HepG2 (cell line): ENCODE results near the gene SLC1A4. TPM values are rescaled to one million over a fixed set of nuclear protein-coding genes. Genes with fewer than 3 reads are reported as not detected.

Experiments used
- DNMT3B ChIP-seq: conservative IDR thresholded peaks from 2 replicates; pipeline ENCODE4 v1.6.1; 2016; ENCODE audit warnings: missing biosample characterization, control low read depth
- HOXD1 ChIP-seq: sonication (generic); formaldehyde crosslinking; IDR thresholded peaks from 2 replicates; pipeline ENCODE4 v1.5.0; 2020; ENCODE audit warnings: missing genetic modification reagents
- KLF6 ChIP-seq: IDR thresholded peaks from 2 replicates; pipeline ENCODE4 v1.8.0; 2016; ENCODE audit warnings: missing biosample characterization, missing genetic modification reagents
- KLF9 ChIP-seq: IDR thresholded peaks from 2 replicates; pipeline ENCODE4 v1.6.1; 2016; ENCODE audit warnings: low read depth
- MAFK ChIP-seq, 2 experiments: IDR thresholded peaks in 1 of 2; conservative IDR thresholded peaks in 1 of 2; 2 replicates each; pipeline ENCODE4 v1.6.1; 2011; ENCODE audit warnings: improper control_type of control experiment in 2 of 2, low read length in 2 of 2
- NR1H2 ChIP-seq: sonication (generic); formaldehyde crosslinking; IDR thresholded peaks from 2 replicates; pipeline ENCODE4 v1.8.1; 2022; ENCODE audit warnings: low read depth, missing genetic modification reagents, borderline replicate concordance
- SRSF1 ChIP-seq: fragments of 200-400 bp; formaldehyde crosslinking; optimal IDR thresholded peaks from 2 replicates; pipeline ENCODE3; 2017; ENCODE audit warnings: mild to moderate bottlenecking, low read depth, low read length, moderate library complexity
- TARDBP ChIP-seq: sonication (generic); formaldehyde crosslinking; IDR thresholded peaks from 2 replicates; pipeline ENCODE4 v1.8.0; 2022; ENCODE audit warnings: mild to moderate bottlenecking, missing genetic modification reagents
- TP53 ChIP-seq: sonication (generic); formaldehyde crosslinking; conservative IDR thresholded peaks from 2 replicates; pipeline ENCODE4 v1.4.0; 2020; ENCODE audit warnings: missing genetic modification reagents
- ZBTB42 ChIP-seq: sonication (generic); formaldehyde crosslinking; IDR thresholded peaks from 2 replicates; pipeline ENCODE4 v1.5.0; 2020; ENCODE audit warnings: mild to moderate bottlenecking, missing genetic modification reagents
- ZNF20 ChIP-seq: sonication (generic); formaldehyde crosslinking; IDR thresholded peaks from 2 replicates; pipeline ENCODE4 v1.4.0; 2020; ENCODE audit warnings: mild to moderate bottlenecking, moderate library complexity, missing genetic modification reagents
- ZNF225 ChIP-seq: sonication (generic); formaldehyde crosslinking; IDR thresholded peaks from 2 replicates; pipeline ENCODE4 v1.4.0; 2020; ENCODE audit warnings: mild to moderate bottlenecking, missing genetic modification reagents
- ZNF331 ChIP-seq: sonication (generic); formaldehyde crosslinking; IDR thresholded peaks from 2 replicates; pipeline ENCODE4 v1.4.0; 2020; ENCODE audit warnings: missing genetic modification reagents
- ZNF484 ChIP-seq: sonication (generic); formaldehyde crosslinking; IDR thresholded peaks from 2 replicates; pipeline ENCODE4 v1.5.1; 2020; ENCODE audit warnings: mild to moderate bottlenecking, low read depth, missing genetic modification reagents, borderline replicate concordance
- ZNF558 ChIP-seq: sonication (generic); formaldehyde crosslinking; IDR thresholded peaks from 2 replicates; pipeline ENCODE4 v1.9.0; 2022; ENCODE audit warnings: mild to moderate bottlenecking, missing genetic modification reagents, borderline replicate concordance
- ZNF674 ChIP-seq: sonication (generic); formaldehyde crosslinking; IDR thresholded peaks from 2 replicates; pipeline ENCODE4 v1.5.0; 2020; ENCODE audit warnings: low read depth, mild to moderate bottlenecking, missing genetic modification reagents
- ZSCAN30 ChIP-seq: sonication (generic); formaldehyde crosslinking; IDR thresholded peaks from 2 replicates; pipeline ENCODE4 v1.5.0; 2020; ENCODE audit warnings: mild to moderate bottlenecking, missing genetic modification reagents
- polyA plus RNA-seq, 8 experiments: library from polyadenylated mRNA; depleted of rRNA in 3 of 8; stranded (reverse) in 7 of 8; unstranded in 1 of 8; fragments of >200 nt; fragmentation: Illumina TruSeq in 4 of 8; extraction: Trizol in 4 of 8; gene quantifications; 2 replicates each; pipeline versions ENCODE4 v1.2.1 to v1.2.3, GENCODE V29; 2011 to 2016; ENCODE audit warnings: low read depth in 4 of 8, missing spikeins in 1 of 8, mixed read lengths in 1 of 8; ENCODE audit not compliant: insufficient read depth in 1 of 8
- total RNA-seq, 5 experiments: library from RNA; depleted of rRNA; stranded (reverse); fragments of >200 nt; fragmentation: Illumina TruSeq; extraction: Trizol; gene quantifications; 2 replicates each; pipeline ENCODE4 v1.2.3, GENCODE V29; 2016; ENCODE audit warnings: low read depth in 1 of 5
- TF ChIP-seq, protein P1 (sequence below): sonication (generic); formaldehyde crosslinking; IDR thresholded peaks from 2 replicates; pipeline ENCODE4 v1.9.0; 2021; ENCODE audit warnings: missing genetic modification reagents, mild to moderate bottlenecking, borderline replicate concordance
- TF ChIP-seq, protein P2 (sequence below): sonication (generic); formaldehyde crosslinking; IDR thresholded peaks from 2 replicates; pipeline ENCODE4 v1.5.0; 2020; ENCODE audit warnings: mild to moderate bottlenecking, missing genetic modification reagents
- TF ChIP-seq, protein P3 (sequence below): sonication (generic); formaldehyde crosslinking; IDR thresholded peaks from 2 replicates; pipeline ENCODE4 v1.8.0; 2022; ENCODE audit warnings: mild to moderate bottlenecking, missing genetic modification reagents; ENCODE audit not compliant: insufficient replicate concordance
- TF ChIP-seq, protein P4 (sequence below): sonication (generic); formaldehyde crosslinking; IDR thresholded peaks from 2 replicates; pipeline ENCODE4 v1.5.1; 2020; ENCODE audit warnings: missing genetic modification reagents, mild to moderate bottlenecking, borderline replicate concordance
- TF ChIP-seq, protein P5 (sequence below): sonication (generic); formaldehyde crosslinking; IDR thresholded peaks from 2 replicates; pipeline ENCODE4 v1.8.1; 2023; ENCODE audit warnings: mild to moderate bottlenecking, inconsistent platforms, moderate library complexity, missing genetic modification reagents, borderline replicate concordance

SLC1A4 gene
- total and polyA plus RNA-seq, 2 of the 13 experiments (the other 11 are each of a cell fraction or from before 2014, with no cell fraction given) = 21.0 to 39.6 TPM

DNA sequence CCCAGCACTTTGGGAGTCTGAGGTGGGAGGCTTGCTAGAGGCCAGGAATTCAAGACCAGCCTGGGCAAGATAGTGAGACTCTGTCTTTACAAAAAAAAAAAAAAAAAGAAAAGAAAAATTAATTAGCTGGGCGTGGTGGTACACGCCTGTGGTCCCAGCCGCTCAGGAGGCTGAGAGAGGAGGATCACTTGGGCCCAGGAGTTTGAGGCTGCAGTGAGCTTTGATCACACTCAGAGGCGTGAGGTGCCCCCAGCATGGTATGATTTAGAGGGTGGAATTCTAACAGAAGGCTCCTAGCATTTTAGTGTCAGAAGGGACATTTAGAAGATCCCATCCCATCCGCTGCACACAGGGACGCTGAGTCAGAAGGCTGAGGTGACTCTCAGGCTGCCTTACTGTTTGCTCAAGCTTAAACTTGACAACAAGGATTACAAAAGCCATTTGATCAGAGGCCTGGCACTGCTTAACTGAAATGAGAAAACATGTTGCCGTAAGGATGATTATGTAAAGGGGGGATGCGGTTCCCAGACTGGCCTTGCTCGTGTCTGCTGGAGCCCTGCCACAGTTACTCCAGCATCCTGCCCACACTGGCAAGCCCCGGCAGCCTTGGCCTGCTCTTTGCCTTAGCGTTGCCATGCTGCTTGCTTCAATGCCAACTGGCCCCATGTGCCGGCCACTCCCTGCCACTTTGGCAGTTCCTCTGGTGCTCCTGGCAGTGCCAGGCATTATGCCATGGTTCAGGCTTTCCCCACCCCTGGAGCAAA lies 45.6 kb upstream of the SLC1A4 start (continued):
- TF ChIP-seq, protein P1, sequence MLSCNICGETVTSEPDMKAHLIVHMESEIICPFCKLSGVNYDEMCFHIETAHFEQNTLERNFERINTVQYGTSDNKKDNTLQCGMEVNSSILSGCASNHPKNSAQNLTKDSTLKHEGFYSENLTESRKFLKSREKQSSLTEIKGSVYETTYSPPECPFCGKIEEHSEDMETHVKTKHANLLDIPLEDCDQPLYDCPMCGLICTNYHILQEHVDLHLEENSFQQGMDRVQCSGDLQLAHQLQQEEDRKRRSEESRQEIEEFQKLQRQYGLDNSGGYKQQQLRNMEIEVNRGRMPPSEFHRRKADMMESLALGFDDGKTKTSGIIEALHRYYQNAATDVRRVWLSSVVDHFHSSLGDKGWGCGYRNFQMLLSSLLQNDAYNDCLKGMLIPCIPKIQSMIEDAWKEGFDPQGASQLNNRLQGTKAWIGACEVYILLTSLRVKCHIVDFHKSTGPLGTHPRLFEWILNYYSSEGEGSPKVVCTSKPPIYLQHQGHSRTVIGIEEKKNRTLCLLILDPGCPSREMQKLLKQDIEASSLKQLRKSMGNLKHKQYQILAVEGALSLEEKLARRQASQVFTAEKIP (CRISPR knock-in tag) = no peak
- TF ChIP-seq NR1H2 = no peak
- TF ChIP-seq TP53 (CRISPR knock-in tag) = 0 out of 2 replicates have a peak, but pooled peaks have one; percentile 26
- no peak for TF ChIP-seq SRSF1
- no peak for TF ChIP-seq ZNF558 (CRISPR knock-in tag)
- TF ChIP-seq ZNF20 (CRISPR knock-in tag) = no peak
- TF ChIP-seq KLF9 (CRISPR knock-in tag) = no peak
- peak; percentile 71; the same call in 1 of the 2 replicates for TF ChIP-seq ZNF331 (CRISPR knock-in tag)
- TF ChIP-seq, protein P2, sequence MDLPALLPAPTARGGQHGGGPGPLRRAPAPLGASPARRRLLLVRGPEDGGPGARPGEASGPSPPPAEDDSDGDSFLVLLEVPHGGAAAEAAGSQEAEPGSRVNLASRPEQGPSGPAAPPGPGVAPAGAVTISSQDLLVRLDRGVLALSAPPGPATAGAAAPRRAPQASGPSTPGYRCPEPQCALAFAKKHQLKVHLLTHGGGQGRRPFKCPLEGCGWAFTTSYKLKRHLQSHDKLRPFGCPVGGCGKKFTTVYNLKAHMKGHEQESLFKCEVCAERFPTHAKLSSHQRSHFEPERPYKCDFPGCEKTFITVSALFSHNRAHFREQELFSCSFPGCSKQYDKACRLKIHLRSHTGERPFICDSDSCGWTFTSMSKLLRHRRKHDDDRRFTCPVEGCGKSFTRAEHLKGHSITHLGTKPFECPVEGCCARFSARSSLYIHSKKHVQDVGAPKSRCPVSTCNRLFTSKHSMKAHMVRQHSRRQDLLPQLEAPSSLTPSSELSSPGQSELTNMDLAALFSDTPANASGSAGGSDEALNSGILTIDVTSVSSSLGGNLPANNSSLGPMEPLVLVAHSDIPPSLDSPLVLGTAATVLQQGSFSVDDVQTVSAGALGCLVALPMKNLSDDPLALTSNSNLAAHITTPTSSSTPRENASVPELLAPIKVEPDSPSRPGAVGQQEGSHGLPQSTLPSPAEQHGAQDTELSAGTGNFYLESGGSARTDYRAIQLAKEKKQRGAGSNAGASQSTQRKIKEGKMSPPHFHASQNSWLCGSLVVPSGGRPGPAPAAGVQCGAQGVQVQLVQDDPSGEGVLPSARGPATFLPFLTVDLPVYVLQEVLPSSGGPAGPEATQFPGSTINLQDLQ (CRISPR knock-in tag) = no peak
- TF ChIP-seq, protein P3, sequence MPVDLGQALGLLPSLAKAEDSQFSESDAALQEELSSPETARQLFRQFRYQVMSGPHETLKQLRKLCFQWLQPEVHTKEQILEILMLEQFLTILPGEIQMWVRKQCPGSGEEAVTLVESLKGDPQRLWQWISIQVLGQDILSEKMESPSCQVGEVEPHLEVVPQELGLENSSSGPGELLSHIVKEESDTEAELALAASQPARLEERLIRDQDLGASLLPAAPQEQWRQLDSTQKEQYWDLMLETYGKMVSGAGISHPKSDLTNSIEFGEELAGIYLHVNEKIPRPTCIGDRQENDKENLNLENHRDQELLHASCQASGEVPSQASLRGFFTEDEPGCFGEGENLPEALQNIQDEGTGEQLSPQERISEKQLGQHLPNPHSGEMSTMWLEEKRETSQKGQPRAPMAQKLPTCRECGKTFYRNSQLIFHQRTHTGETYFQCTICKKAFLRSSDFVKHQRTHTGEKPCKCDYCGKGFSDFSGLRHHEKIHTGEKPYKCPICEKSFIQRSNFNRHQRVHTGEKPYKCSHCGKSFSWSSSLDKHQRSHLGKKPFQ = no peak
- TF ChIP-seq, protein P4, sequence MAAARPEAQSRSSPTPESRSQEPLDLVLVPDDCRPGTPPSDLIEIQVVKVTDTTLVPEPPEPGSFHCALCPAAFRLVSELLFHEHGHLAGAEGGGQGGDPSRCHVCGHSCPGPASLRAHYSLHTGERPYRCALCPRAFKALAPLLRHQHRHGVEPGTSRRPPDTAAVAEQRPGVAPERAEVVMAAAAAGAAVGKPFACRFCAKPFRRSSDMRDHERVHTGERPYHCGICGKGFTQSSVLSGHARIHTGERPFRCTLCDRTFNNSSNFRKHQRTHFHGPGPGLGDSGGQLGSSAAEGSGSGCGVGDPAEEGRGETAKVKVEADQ = no peak
- TF ChIP-seq ZNF225 = no peak
- TF ChIP-seq KLF6 (CRISPR knock-in tag) = peak; percentile 63; the same call in 1 of the 2 replicates
- no peak for TF ChIP-seq DNMT3B
- no peak for TF ChIP-seq ZBTB42 (CRISPR knock-in tag)
- no peak for TF ChIP-seq ZNF674 (CRISPR knock-in tag)
- TF ChIP-seq, protein P5, sequence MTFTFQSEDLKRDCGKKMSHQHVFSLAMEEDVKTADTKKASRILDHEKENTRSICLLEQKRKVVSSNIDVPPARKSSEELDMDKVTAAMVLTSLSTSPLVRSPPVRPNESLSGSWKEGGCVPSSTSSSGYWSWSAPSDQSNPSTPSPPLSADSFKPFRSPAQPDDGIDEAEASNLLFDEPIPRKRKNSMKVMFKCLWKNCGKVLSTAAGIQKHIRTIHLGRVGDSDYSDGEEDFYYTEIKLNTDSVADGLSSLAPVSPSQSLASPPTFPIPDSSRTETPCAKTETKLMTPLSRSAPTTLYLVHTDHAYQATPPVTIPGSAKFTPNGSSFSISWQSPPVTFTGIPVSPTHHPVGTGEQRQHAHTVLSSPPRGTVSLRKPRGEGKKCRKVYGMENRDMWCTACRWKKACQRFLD = no peak
- TF ChIP-seq ZNF484 (CRISPR knock-in tag) = no peak
- TF ChIP-seq TARDBP (CRISPR knock-in tag) = peak; percentile 52; the same call in 1 of the 2 replicates
- TF ChIP-seq ZSCAN30 (CRISPR knock-in tag) = no peak
- 0 out of 2 replicates have a peak, but pooled peaks have one; percentile 39 for TF ChIP-seq HOXD1 (CRISPR knock-in tag)
- peak; percentile 44 to 60 for TF ChIP-seq MAFK (conservative IDR thresholded peaks at IDR 0.05 in 1 of 2, IDR thresholded peaks at IDR 0.05 in 1 of 2; ENCODE audit: low read length in 2 of 2)
